NCI-H526 treated with DMSO at 0.1 percent for 48 hours (cell line): ENCODE results near the gene MANF.

Experiments used
- DNase-seq: peaks from one replicate; lab custom pipeline; 2025; lab: John Stamatoyannopoulos, UW

Gene MANF

DNA sequence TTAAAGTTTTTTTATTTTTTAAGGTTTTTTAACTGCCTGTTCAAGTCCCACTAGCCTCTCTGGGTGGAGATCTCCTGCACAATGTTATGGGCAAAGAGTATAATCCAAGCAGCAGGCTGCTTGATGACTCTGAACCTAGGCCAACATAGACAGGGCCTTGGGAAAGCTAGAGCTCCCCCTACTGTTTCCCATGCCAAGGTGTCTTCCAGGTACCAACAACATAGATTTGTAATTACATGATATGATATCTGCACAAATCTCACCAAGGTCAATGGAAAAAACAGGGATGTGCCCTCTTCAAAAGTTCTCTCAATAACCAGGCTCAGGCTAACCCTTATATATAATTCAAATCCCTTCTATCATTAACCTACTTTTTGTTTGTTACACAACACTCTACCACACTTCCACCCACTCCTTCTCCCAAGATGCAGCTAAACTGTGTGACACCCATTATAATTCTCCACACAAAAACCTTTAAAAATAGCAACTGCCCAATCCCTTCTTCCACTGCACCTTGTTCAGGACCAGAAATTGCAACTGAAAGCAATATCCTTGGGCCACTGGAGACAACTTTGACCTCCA is 49.7 kb downstream of the MANF start:
- DNase-seq = peak; percentile 39

DNA sequence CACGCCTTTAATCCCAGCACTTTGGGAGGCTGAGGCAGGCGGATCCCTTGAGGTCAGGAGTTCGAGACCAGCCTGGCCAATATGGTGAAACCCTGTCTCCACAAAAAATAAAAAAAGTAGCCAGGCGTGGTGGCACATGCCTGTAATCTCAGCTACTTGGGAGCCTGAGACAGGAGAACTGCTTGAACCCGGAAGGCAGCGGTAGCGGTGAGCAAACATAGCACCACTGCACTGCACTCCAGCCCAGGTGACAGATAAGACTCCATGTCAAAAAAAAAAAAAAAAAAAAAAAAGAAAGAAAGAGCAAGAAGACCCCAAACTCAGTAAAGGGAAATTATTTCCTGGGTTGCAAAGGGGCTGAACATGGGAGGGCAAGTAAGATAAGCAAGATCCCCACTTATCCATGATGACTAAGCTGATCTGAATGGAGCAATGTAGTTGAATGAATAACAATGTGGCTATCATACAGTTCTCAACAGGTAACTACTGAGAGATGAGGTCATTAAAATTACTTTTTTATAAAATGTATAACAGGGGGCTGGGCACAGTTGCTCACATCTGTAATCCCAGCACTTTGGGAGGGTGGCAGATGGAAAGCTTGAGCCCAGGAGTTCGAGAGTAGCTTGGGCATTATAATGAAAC is 52.0 kb downstream of the MANF start:
- no peak for DNase-seq
